H9 (cell line): ENCODE data around the gene PCSK2. TPM values are rescaled to one million over a fixed set of nuclear protein-coding genes. Genes with fewer than 3 reads are reported as not detected.

ENCODE experiments used
- DNase-seq: peaks from one replicate; pipeline ENCODE4 v3.0.0-alpha.2; 2017
- H2AFZ ChIP-seq: one replicate; pipeline ENCODE4 v1.6.1; 2013; ENCODE audit warnings: mild to moderate bottlenecking, low read length, control low read depth, moderate library complexity
- H2AK5ac ChIP-seq: 2 replicates; pipeline ENCODE4 v1.6.1; 2013; ENCODE audit warnings: low read length, control low read depth, mixed read lengths; ENCODE audit not compliant: insufficient read length
- H2BK120ac ChIP-seq: one replicate; pipeline ENCODE4 v1.6.1; 2013; ENCODE audit warnings: low read depth, mild to moderate bottlenecking, low read length, control low read depth, inconsistent platforms; ENCODE audit not compliant: poor library complexity, severe bottlenecking
- H2BK12ac ChIP-seq: 2 replicates; pipeline ENCODE4 v1.6.1; 2013; ENCODE audit warnings: low read length, control low read depth, mixed read lengths, low read depth; ENCODE audit not compliant: insufficient read length
- H2BK15ac ChIP-seq: 2 replicates; pipeline ENCODE4 v1.6.1; 2013; ENCODE audit warnings: low read depth, low read length, control low read depth
- H2BK20ac ChIP-seq: one replicate; pipeline ENCODE4 v1.6.1; 2013; ENCODE audit warnings: low read depth, mild to moderate bottlenecking, low read length, control low read depth, inconsistent platforms; ENCODE audit not compliant: poor library complexity, severe bottlenecking
- H2BK5ac ChIP-seq: 2 replicates; pipeline ENCODE4 v1.6.1; 2013; ENCODE audit warnings: low read length, control low read depth, mixed read lengths; ENCODE audit not compliant: insufficient read length
- H3K14ac ChIP-seq: 2 replicates; pipeline ENCODE4 v1.6.1; 2013; ENCODE audit warnings: low read length, control low read depth; ENCODE audit not compliant: insufficient read depth
- H3K18ac ChIP-seq: 2 replicates; pipeline ENCODE4 v1.6.1; 2013; ENCODE audit warnings: low read depth, mild to moderate bottlenecking, mixed read lengths, low read length, control low read depth; ENCODE audit not compliant: insufficient read length
- H3K23ac ChIP-seq: 2 replicates; pipeline ENCODE4 v1.6.1; 2013; ENCODE audit warnings: low read length, control low read depth, mixed read lengths, low read depth; ENCODE audit not compliant: insufficient read length
- H3K23me2 ChIP-seq: 2 replicates; pipeline ENCODE4 v1.6.1; 2013; ENCODE audit warnings: low read depth, mild to moderate bottlenecking, mixed read lengths, low read length, control low read depth; ENCODE audit not compliant: insufficient read length, poor library complexity, severe bottlenecking
- H3K27ac ChIP-seq: 2 replicates; pipeline ENCODE4 v1.5.1; 2013; ENCODE audit warnings: low read length, control low read depth, mixed read lengths, low read depth; ENCODE audit not compliant: insufficient read length
- H3K27me3 ChIP-seq: 2 replicates; pipeline ENCODE4 v1.6.1; 2013; ENCODE audit warnings: low read length, control low read depth, inconsistent platforms; ENCODE audit not compliant: insufficient read depth
- H3K4ac ChIP-seq: 2 replicates; pipeline ENCODE4 v1.6.1; 2013; ENCODE audit warnings: low read depth, mild to moderate bottlenecking, control low read depth, inconsistent platforms, low read length, moderate library complexity
- H3K4me1 ChIP-seq: 2 replicates; pipeline ENCODE4 v1.6.1; 2013; ENCODE audit warnings: low read length, control low read depth, inconsistent platforms; ENCODE audit not compliant: insufficient read depth
- H3K4me2 ChIP-seq: 2 replicates; pipeline ENCODE4 v1.6.1; 2013; ENCODE audit warnings: low read length, control low read depth, mixed read lengths; ENCODE audit not compliant: insufficient read length, insufficient read depth
- H3K56ac ChIP-seq: 2 replicates; pipeline ENCODE4 v1.6.1; 2013; ENCODE audit warnings: low read depth, mild to moderate bottlenecking, mixed read lengths, low read length, control low read depth; ENCODE audit not compliant: insufficient read length
- H3K79me1 ChIP-seq: 2 replicates; pipeline ENCODE4 v1.6.1; 2013; ENCODE audit warnings: low read depth, mild to moderate bottlenecking, moderate library complexity, low read length, control low read depth, inconsistent platforms; ENCODE audit not compliant: insufficient read depth, poor library complexity, severe bottlenecking
- H3K79me2 ChIP-seq: 2 replicates; pipeline ENCODE4 v1.6.1; 2013; ENCODE audit warnings: low read length, control low read depth, inconsistent platforms; ENCODE audit not compliant: insufficient read depth
- H3K9ac ChIP-seq: 2 replicates; pipeline ENCODE4 v1.6.1; 2013; ENCODE audit warnings: low read length, control low read depth, mixed read lengths; ENCODE audit not compliant: insufficient read length; ENCODE audit errors: extremely low read depth
- H3K9me3 ChIP-seq: one replicate; pipeline ENCODE4 v1.6.1; 2013; ENCODE audit warnings: low read depth, low read length, inconsistent platforms; ENCODE audit not compliant: control insufficient read depth
- H3T11ph ChIP-seq: one replicate; pipeline ENCODE4 v1.6.1; 2013; ENCODE audit warnings: mild to moderate bottlenecking, low read length, control low read depth, inconsistent platforms
- H4K20me1 ChIP-seq: one replicate; pipeline ENCODE4 v1.6.1; 2013; ENCODE audit not compliant: control insufficient read depth, insufficient read length, insufficient read depth
- H4K5ac ChIP-seq: 2 replicates; pipeline ENCODE4 v1.6.1; 2013; ENCODE audit warnings: low read depth, mild to moderate bottlenecking, mixed read lengths, low read length, control low read depth; ENCODE audit not compliant: insufficient read length
- H4K8ac ChIP-seq: replicated peaks from 2 replicates; pipeline ENCODE4 v1.6.1; 2013; ENCODE audit warnings: low read length, control low read depth, mixed read lengths, low read depth; ENCODE audit not compliant: insufficient read length
- H4K91ac ChIP-seq: 2 replicates; pipeline ENCODE4 v1.6.1; 2013; ENCODE audit warnings: low read depth, mild to moderate bottlenecking, moderate library complexity, mixed read lengths, low read length, control low read depth; ENCODE audit not compliant: insufficient read length
- H3K27ac Mint-ChIP-seq, 3 experiments: 2 replicates in 2 of 3; 3 replicates in 1 of 3; pipeline ENCODE4 v1.8.0; 2020 to 2021; ENCODE audit warnings: mixed read lengths in 3 of 3, mild to moderate bottlenecking in 1 of 3, moderate library complexity in 1 of 3
- H3K27me3 Mint-ChIP-seq: 2 replicates; pipeline ENCODE4 v1.8.0; 2021; ENCODE audit warnings: low read depth, mild to moderate bottlenecking, moderate library complexity, mixed read lengths
- H3K36me3 Mint-ChIP-seq, 3 experiments: 2 replicates in 2 of 3; 3 replicates in 1 of 3; pipeline ENCODE4 v1.8.0; 2020 to 2021; ENCODE audit warnings: low read depth in 3 of 3, mixed read lengths in 3 of 3; ENCODE audit not compliant: insufficient read depth in 1 of 3
- H3K4me1 Mint-ChIP-seq, 2 experiments: 2 replicates each; pipeline ENCODE4 v1.8.0; 2020; ENCODE audit warnings: mixed read lengths in 2 of 2
- H3K4me3 Mint-ChIP-seq, 2 experiments: 2 replicates in 1 of 2; 3 replicates in 1 of 2; pipeline ENCODE4 v1.8.0; 2020 to 2021; ENCODE audit warnings: mild to moderate bottlenecking in 2 of 2, mixed read lengths in 2 of 2, moderate library complexity in 1 of 2
- H3K9me3 Mint-ChIP-seq, 2 experiments: 2 replicates in 1 of 2; 3 replicates in 1 of 2; pipeline ENCODE4 v1.8.0; 2020; ENCODE audit warnings: mild to moderate bottlenecking in 2 of 2, mixed read lengths in 2 of 2, moderate library complexity in 1 of 2
- WGBS: extraction: QIAGEN DNeasy Blood & Tissue Kit; methylation state at CpG from one replicate; pipeline ENCODE4 v1.1.7; 2013; ENCODE audit warnings: missing lambda C conversion rate, low lambda C conversion rate, mixed read lengths; ENCODE audit not compliant: insufficient read length; ENCODE audit errors: extremely low coverage; 5-methylcytosine and 5-hydroxymethylcytosine counted together
- total RNA-seq: library from RNA; stranded (reverse); gene quantifications from 2 replicates; pipeline ENCODE4 v1.2.1, GENCODE V29; 2021
- TF ChIP-seq, protein P1 (sequence below): fragments of 200-600 bp; sonication (generic); conservative IDR thresholded peaks from 3 replicates; pipeline ENCODE4 v1.8.0; 2021; ENCODE audit warnings: antibody characterized with exemption, mild to moderate bottlenecking

PCSK2 gene
- total RNA-seq, 1 experiment from 2014 or later, result 2.8 TPM

DNA sequence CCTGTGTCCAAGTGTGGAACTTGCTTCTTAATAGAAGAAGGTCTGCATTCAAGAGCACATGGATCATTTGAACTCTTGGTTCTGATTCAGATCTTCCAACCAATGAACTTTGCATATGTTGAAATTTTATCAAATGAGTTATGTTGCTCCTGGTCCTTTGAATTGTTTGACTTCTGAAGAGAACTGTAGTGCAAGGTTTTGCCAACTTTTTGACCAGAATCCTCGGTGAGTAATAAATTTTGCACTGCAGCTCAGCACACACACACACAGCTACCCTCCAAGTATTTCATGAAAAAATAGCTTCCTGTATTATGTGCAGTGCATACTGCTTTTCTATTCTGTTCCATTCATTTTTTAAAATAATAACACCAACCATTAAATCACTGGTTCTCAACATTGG lies 236.9 kb downstream of the PCSK2 start:
- no peak overlapping the region for H3K27ac Mint-ChIP-seq
- H3K18ac ChIP-seq, result no peak overlapping the region
- no peaks in the 10 kb centered on the region for H3K4me1 Mint-ChIP-seq
- no peak overlapping the region for H4K91ac ChIP-seq
- H3K23me2 ChIP-seq, result no peaks in the 10 kb centered on the region
- no peak overlapping the region for H3T11ph ChIP-seq
- H3K14ac ChIP-seq, result no peak overlapping the region
- H3K79me2 ChIP-seq, result no peaks in the 10 kb centered on the region
- TF ChIP-seq, protein P1, sequence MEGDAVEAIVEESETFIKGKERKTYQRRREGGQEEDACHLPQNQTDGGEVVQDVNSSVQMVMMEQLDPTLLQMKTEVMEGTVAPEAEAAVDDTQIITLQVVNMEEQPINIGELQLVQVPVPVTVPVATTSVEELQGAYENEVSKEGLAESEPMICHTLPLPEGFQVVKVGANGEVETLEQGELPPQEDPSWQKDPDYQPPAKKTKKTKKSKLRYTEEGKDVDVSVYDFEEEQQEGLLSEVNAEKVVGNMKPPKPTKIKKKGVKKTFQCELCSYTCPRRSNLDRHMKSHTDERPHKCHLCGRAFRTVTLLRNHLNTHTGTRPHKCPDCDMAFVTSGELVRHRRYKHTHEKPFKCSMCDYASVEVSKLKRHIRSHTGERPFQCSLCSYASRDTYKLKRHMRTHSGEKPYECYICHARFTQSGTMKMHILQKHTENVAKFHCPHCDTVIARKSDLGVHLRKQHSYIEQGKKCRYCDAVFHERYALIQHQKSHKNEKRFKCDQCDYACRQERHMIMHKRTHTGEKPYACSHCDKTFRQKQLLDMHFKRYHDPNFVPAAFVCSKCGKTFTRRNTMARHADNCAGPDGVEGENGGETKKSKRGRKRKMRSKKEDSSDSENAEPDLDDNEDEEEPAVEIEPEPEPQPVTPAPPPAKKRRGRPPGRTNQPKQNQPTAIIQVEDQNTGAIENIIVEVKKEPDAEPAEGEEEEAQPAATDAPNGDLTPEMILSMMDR, result no peak
- no peaks in the 10 kb centered on the region for H3K79me1 ChIP-seq
- H3K4me2 ChIP-seq, result no peak overlapping the region
- H3K36me3 Mint-ChIP-seq, result no peaks in the 10 kb centered on the region
- no peak overlapping the region for H2BK20ac ChIP-seq
- no peak overlapping the region for H2AK5ac ChIP-seq
- no peaks in the 10 kb centered on the region for H3K4me1 ChIP-seq
- no peaks in the 10 kb centered on the region for H3K9me3 Mint-ChIP-seq
- no peak overlapping the region for H4K8ac ChIP-seq
- H3K27me3 Mint-ChIP-seq, result no peaks in the 10 kb centered on the region; the same call in 1 of the 2 replicates
- H3K4me3 Mint-ChIP-seq, result no peak overlapping the region
- no peak overlapping the region for H3K9ac ChIP-seq
- no peak overlapping the region for H3K4ac ChIP-seq
- no peak for DNase-seq
- no peaks in the 10 kb centered on the region for H4K20me1 ChIP-seq
- H3K9me3 ChIP-seq, result no peaks in the 10 kb centered on the region
- no peak overlapping the region for H4K5ac ChIP-seq
- no peak overlapping the region for H2BK5ac ChIP-seq
- no peak overlapping the region for H3K56ac ChIP-seq
- H3K27me3 ChIP-seq, result no peaks in the 10 kb centered on the region
- H3K23ac ChIP-seq, result no peak overlapping the region
- no peak overlapping the region for H2BK120ac ChIP-seq
- H3K27ac ChIP-seq, result no peak overlapping the region
- no peak overlapping the region for H2AFZ ChIP-seq
- H2BK15ac ChIP-seq, result no peak overlapping the region
- WGBS, result no CpG with 5 or more reads among the region's 1 CpG
- no peak overlapping the region for H2BK12ac ChIP-seq
